Vagina (tissue), 2 donors: ENCODE results near the gene ATP5PD.

Source experiments
- POLR2A ChIP-seq, 2 donors: fragments of 450-650 bp; IDR thresholded peaks; one replicate each; pipeline ENCODE4 v1.6.1; 2017; ENCODE audit warnings: antibody characterized with exemption in 2 of 2, mild to moderate bottlenecking in 2 of 2, moderate library complexity in 2 of 2
- POLR2AphosphoS5 ChIP-seq, 2 donors: sonication (generic); formaldehyde crosslinking; IDR thresholded peaks; one replicate each; pipeline ENCODE4 v1.9.0; 2017; ENCODE audit warnings: antibody characterized with exemption in 2 of 2, mild to moderate bottlenecking in 2 of 2, low read depth in 1 of 2; ENCODE audit not compliant: insufficient read depth in 1 of 2
- TF ChIP-seq, protein P1 (sequence below), 3 experiments: fragments of 450-650 bp in 2 of 3; fragments of 200-600 bp in 1 of 3; sonication (generic) in 1 of 3; IDR thresholded peaks; one replicate each; pipeline ENCODE4 v1.5.1; 2017 to 2019; ENCODE audit warnings: antibody characterized with exemption in 3 of 3, mild to moderate bottlenecking in 2 of 3, moderate library complexity in 2 of 3

DNA sequence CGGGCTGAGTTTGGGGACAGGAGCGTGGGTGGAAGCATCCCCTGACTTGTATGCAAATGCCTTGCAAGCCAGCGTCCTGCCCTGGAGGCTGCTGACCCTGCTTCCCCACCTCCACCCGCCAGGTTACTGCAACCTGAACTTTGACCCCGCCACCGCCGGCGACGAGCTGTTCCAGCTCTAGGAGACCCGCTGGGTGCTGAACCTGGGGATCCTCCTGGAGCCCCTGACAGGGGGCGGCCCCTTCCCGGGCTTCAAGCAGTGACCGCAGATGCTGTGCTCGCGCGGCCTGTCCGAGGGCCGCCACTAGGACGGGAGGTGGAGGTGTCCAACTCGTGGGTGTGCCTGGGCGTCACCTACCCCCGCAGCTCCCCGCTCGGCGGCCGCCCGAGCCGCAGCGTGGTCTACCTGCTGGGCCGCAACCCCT, 30.3 kb upstream of the ATP5PD start:
- TF ChIP-seq, protein P1, sequence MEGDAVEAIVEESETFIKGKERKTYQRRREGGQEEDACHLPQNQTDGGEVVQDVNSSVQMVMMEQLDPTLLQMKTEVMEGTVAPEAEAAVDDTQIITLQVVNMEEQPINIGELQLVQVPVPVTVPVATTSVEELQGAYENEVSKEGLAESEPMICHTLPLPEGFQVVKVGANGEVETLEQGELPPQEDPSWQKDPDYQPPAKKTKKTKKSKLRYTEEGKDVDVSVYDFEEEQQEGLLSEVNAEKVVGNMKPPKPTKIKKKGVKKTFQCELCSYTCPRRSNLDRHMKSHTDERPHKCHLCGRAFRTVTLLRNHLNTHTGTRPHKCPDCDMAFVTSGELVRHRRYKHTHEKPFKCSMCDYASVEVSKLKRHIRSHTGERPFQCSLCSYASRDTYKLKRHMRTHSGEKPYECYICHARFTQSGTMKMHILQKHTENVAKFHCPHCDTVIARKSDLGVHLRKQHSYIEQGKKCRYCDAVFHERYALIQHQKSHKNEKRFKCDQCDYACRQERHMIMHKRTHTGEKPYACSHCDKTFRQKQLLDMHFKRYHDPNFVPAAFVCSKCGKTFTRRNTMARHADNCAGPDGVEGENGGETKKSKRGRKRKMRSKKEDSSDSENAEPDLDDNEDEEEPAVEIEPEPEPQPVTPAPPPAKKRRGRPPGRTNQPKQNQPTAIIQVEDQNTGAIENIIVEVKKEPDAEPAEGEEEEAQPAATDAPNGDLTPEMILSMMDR (IDR thresholded peaks at IDR 0.05): no peak
- TF ChIP-seq POLR2AphosphoS5 (IDR thresholded peaks at IDR 0.05; ENCODE audit: insufficient read depth in 1 of 2, low read depth in 1 of 2) (no peak), POLR2A (IDR thresholded peaks at IDR 0.05) (no peak)
